Testis (tissue), 3 donors: ENCODE measurements around the gene PPP1R7. TPM values are rescaled to one million over a fixed set of nuclear protein-coding genes. Genes with fewer than 3 reads are reported as not detected.

Source experiments
- DNase-seq: peaks from one replicate; pipeline ENCODE4 v3.0.0-alpha.2; 2019
- H3K27ac ChIP-seq, 2 donors: fragments of 200-600 bp; sonication (generic); one replicate each; pipeline ENCODE4 v1.5.1; 2019
- H3K27me3 ChIP-seq: fragments of 200-600 bp; sonication (generic); one replicate; pipeline ENCODE4 v1.5.1; 2019
- H3K36me3 ChIP-seq: fragments of 200-600 bp; sonication (generic); one replicate; pipeline ENCODE4 v1.5.1; 2017; ENCODE audit warnings: low read depth; ENCODE audit errors: missing control alignments
- H3K4me1 ChIP-seq: fragments of 200-600 bp; sonication (generic); one replicate; pipeline ENCODE4 v1.5.1; 2019
- H3K4me3 ChIP-seq, 2 donors: fragments of 200-600 bp; sonication (generic); one replicate each; pipeline ENCODE4 v1.5.1; 2017 to 2019
- H3K9me3 ChIP-seq: fragments of 200-600 bp; sonication (generic); one replicate; pipeline ENCODE4 v1.5.1; 2017
- CTCF ChIP-seq, 3 experiments: fragments of 450-650 bp in 2 of 3; fragments of 200-600 bp in 1 of 3; sonication (generic) in 1 of 3; IDR thresholded peaks; one replicate each; pipeline ENCODE4 v1.5.1; 2016 to 2019; ENCODE audit warnings: antibody characterized with exemption in 3 of 3, mild to moderate bottlenecking in 2 of 3, moderate library complexity in 1 of 3
- POLR2A ChIP-seq: fragments of 450-650 bp; IDR thresholded peaks from one replicate; pipeline ENCODE4 v1.6.1; 2017; ENCODE audit warnings: antibody characterized with exemption, mild to moderate bottlenecking, moderate library complexity
- WGBS, 2 donors: methylation state at CpG; one replicate each; pipeline ENCODE4 v1.1.5; 2018; 5-methylcytosine and 5-hydroxymethylcytosine counted together
- intact Hi-C: fragments of 100-400 bp; cut with DNase I; formaldehyde crosslinking; loops from one replicate; pipeline ENCODE4 v1.15.1; 2023; ENCODE audit warnings: low total_unique reads
- polyA plus RNA-seq: library from polyadenylated mRNA; stranded (reverse); fragments of 350-450 nt; fragmentation: Illumina TruSeq; extraction: RNeasy Lipid Tissue Mini Kit (QIAGEN cat#74804); gene quantifications from one replicate; pipeline ENCODE4 v1.2.3, GENCODE V29; 2014; ENCODE audit warnings: low read depth, low replicate concordance; ENCODE audit not compliant: insufficient read depth
- total RNA-seq, 2 donors: library from RNA; depleted of rRNA; stranded (reverse); fragments of >200 nt; gene quantifications; one replicate each; pipeline ENCODE4 v1.2.3, GENCODE V29; 2016

The PPP1R7 gene
- total and polyA plus RNA-seq, 3 donors from 2014 or later = 100 to 358 (median 139) TPM

GRCh38 chr2:241136191-241136590 is 14.1 kb upstream of the PPP1R7 start:
- Histone ChIP-seq H3K4me3 (no peak overlapping the region), H3K36me3 (no peaks in the 10 kb centered on the region), H3K9me3 (no peaks in the 10 kb centered on the region), H3K27ac (peak overlapping the region; percentile 47 to 53), H3K27me3 (no peaks in the 10 kb centered on the region), H3K4me1 (peaks cover 37% of the 10 kb centered on the region)
- no peak for DNase-seq
- WGBS, 2 donors = 80 to 84% methylated on average over 4 to 8 of the region's 8 CpGs
- TF ChIP-seq POLR2A (no peak), CTCF (IDR thresholded peaks at IDR 0.05) (no peak)
- intact Hi-C loops = no loop called here

DNA sequence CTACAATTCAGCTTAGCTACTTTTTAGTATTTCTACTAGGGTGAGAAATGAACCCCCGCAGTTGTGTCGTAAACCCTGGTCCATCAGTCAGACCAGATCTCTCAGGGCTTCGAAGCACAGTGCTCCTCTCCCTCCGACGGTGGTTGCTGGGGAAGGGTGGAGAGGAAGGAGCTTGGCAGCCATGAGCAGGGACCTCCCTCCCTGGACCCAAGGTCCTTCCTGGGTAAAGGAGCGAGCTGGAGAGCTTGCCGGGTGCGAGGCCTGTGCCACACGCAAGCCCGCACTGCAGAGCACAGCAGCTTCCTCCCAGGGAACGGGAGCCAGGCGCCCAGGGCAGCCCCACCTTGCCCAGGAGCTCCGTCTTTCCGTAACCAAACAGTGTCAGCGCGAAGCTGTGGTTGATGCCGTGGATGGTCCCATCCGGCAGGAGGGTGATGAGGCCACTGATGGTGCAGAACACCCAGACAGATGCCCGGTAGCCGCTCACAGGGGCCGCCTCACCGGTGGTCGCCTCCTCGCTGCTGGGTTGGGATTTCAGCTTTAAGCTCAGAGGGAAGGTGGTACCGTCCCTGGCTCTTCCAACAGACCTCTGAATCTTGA is 13.5 kb upstream of the PPP1R7 start:
- intact Hi-C loops = no loop called here
- 72 to 76% methylated on average over 13 to 23 of the region's 25 CpGs for WGBS, 2 donors
- no peak for DNase-seq
- H3K27me3 ChIP-seq = no peaks in the 10 kb centered on the region
- H3K27ac ChIP-seq = peak overlapping the region; percentile 47 to 53
- no peaks in the 10 kb centered on the region for H3K9me3 ChIP-seq
- no peaks in the 10 kb centered on the region for H3K36me3 ChIP-seq
- peaks cover 37% of the 10 kb centered on the region for H3K4me1 ChIP-seq
- TF ChIP-seq POLR2A = no peak
- no peak for TF ChIP-seq CTCF (IDR thresholded peaks at IDR 0.05)
- no peak overlapping the region for H3K4me3 ChIP-seq

- H3K4me3 ChIP-seq = no peak overlapping the region
- H3K9me3 ChIP-seq = no peaks in the 10 kb centered on the region
- H3K4me1 ChIP-seq = peaks cover 37% of the 10 kb centered on the region
- H3K27ac ChIP-seq = peak overlapping the region; percentile 47 to 53
- intact Hi-C loops = no loop called here
- no peak for TF ChIP-seq POLR2A
- no peak for TF ChIP-seq CTCF (IDR thresholded peaks at IDR 0.05)
- H3K36me3 ChIP-seq = no peaks in the 10 kb centered on the region
- DNase-seq = peak; percentile 67
- 59 to 71% methylated on average over 16 to 22 of the region's 24 CpGs for WGBS, 2 donors
- no peaks in the 10 kb centered on the region for H3K27me3 ChIP-seq
Measured at GRCh38 chr2:241137276-241138190, 12.7 kb upstream of the PPP1R7 start.

GRCh38 chr2:241138471-241138870 is 11.8 kb upstream of the PPP1R7 start:
- Histone ChIP-seq H3K36me3 (no peaks in the 10 kb centered on the region), H3K4me1 (peaks cover 33% of the 10 kb centered on the region), H3K4me3 (no peak overlapping the region), H3K27ac (peak overlapping the region in 1 of 2 donors; percentile 47), H3K27me3 (no peaks in the 10 kb centered on the region), H3K9me3 (no peaks in the 10 kb centered on the region)
- no peak for TF ChIP-seq POLR2A
- TF ChIP-seq CTCF (IDR thresholded peaks at IDR 0.05) = no peak
- WGBS, 2 donors = 93 to 95% methylated on average over 9 to 16 of the region's 16 CpGs
- no peak for DNase-seq
- intact Hi-C loops = no loop called here
